HFF-Myc (cell line): ENCODE measurements around the gene CHD9.
A peak's percentile ranks its signal among the peaks of the same experiment; 100 is the strongest.

ENCODE experiments used
- DNase-seq: peaks from one replicate; pipeline ENCODE4 v3.0.0-alpha.2; 2011; ENCODE audit warnings: low read depth; ENCODE audit errors: extremely low read depth
- H3K4me3 ChIP-seq: replicated peaks from 2 replicates; pipeline ENCODE4 v1.5.1; 2011; ENCODE audit warnings: low read depth, mild to moderate bottlenecking, control low read depth, low read length
- CTCF ChIP-seq: IDR thresholded peaks from 2 replicates; pipeline ENCODE4 v1.5.1; 2012; ENCODE audit warnings: mild to moderate bottlenecking, low read depth, low read length, control low read depth; ENCODE audit errors: missing control alignments

CHD9 gene

GRCh38 chr16:53089434-53090285, 34.9 kb downstream of the CHD9 start:
- DNase-seq: no peak
- no peak for TF ChIP-seq CTCF
- H3K4me3 ChIP-seq: peak overlapping the region; percentile 20; the same call in 1 of the 2 replicates

GRCh38 chr16:53090286-53090590, 35.4 kb downstream of the CHD9 start:
- peak overlapping the region; percentile 20 for H3K4me3 ChIP-seq
- DNase-seq: no peak
- no peak for TF ChIP-seq CTCF

GRCh38 chr16:53090591-53091411, 36.0 kb downstream of the CHD9 start:
- no peak for TF ChIP-seq CTCF
- H3K4me3 ChIP-seq: peak overlapping the region; percentile 23
- peak; percentile 99 for DNase-seq

GRCh38 chr16:53091466-53092211, 36.8 kb downstream of the CHD9 start:
- peak overlapping the region; percentile 23; the same call in 1 of the 2 replicates for H3K4me3 ChIP-seq
- no peak for TF ChIP-seq CTCF

GRCh38 chr16:53092284-53092683, 37.5 kb downstream of the CHD9 start:
- H3K4me3 ChIP-seq: no peak overlapping the region
- no peak for TF ChIP-seq CTCF
- DNase-seq: no peak

More at GRCh38 chr16:53091466-53092211, 36.8 kb downstream of the CHD9 start:
- peak; percentile 87 for DNase-seq

- TF ChIP-seq CTCF: no peak
- DNase-seq: no peak
- no peak overlapping the region for H3K4me3 ChIP-seq
Measured at GRCh38 chr16:53093162-53093744, 38.5 kb downstream of the CHD9 start.
